KMS-11 (cell line): ENCODE data around the gene CACNA2D3.

ENCODE experiments used
- H2AFZ ChIP-seq: fragments of 200-600 bp; sonication (generic); 2 replicates; pipeline ENCODE4 v1.6.1; 2016; ENCODE audit warnings: antibody characterized with exemption, mixed run types, low read depth
- H3K27ac ChIP-seq: fragments of 200-600 bp; sonication (generic); 2 replicates; pipeline ENCODE4 v1.6.1; 2016; ENCODE audit warnings: mild to moderate bottlenecking, mixed run types
- H3K27me3 ChIP-seq: fragments of 200-600 bp; sonication (generic); 2 replicates; pipeline ENCODE4 v1.6.1; 2017; ENCODE audit warnings: mild to moderate bottlenecking, low read depth, mixed run types, moderate library complexity; ENCODE audit not compliant: insufficient read depth
- H3K36me3 ChIP-seq: fragments of 200-600 bp; sonication (generic); 2 replicates; pipeline ENCODE4 v1.6.1; 2017; ENCODE audit warnings: mild to moderate bottlenecking, mixed run types; ENCODE audit not compliant: insufficient read depth
- H3K4me1 ChIP-seq: fragments of 200-600 bp; sonication (generic); 2 replicates; pipeline ENCODE4 v1.6.1; 2016; ENCODE audit warnings: mild to moderate bottlenecking, low read depth, mixed run types; ENCODE audit not compliant: poor library complexity, severe bottlenecking
- H3K4me2 ChIP-seq: fragments of 200-600 bp; sonication (generic); 2 replicates; pipeline ENCODE4 v1.7.0; 2016; ENCODE audit warnings: mild to moderate bottlenecking, mixed run types
- H3K4me3 ChIP-seq: fragments of 200-600 bp; sonication (generic); IDR thresholded peaks from 2 replicates; pipeline ENCODE4 v1.6.1; 2017; ENCODE audit warnings: low read depth, low read length, mixed read lengths; ENCODE audit not compliant: insufficient read depth
- H3K79me2 ChIP-seq: fragments of 200-600 bp; sonication (generic); 2 replicates; pipeline ENCODE4 v1.6.1; 2016; ENCODE audit warnings: low read depth, mixed run types; ENCODE audit not compliant: insufficient read depth
- H3K9ac ChIP-seq: fragments of 200-600 bp; sonication (generic); 2 replicates; pipeline ENCODE4 v1.6.1; 2016; ENCODE audit warnings: mild to moderate bottlenecking, mixed run types
- H4K20me1 ChIP-seq: fragments of 200-600 bp; sonication (generic); 2 replicates; pipeline ENCODE4 v1.6.1; 2016; ENCODE audit warnings: mild to moderate bottlenecking, mixed run types; ENCODE audit not compliant: insufficient read depth
- CTCF ChIP-seq: fragments of 200-600 bp; sonication (generic); conservative IDR thresholded peaks from 2 replicates; pipeline ENCODE4 v1.6.1; 2017; ENCODE audit warnings: low read depth, mild to moderate bottlenecking, antibody characterized with exemption, low read length, moderate library complexity, mixed read lengths

Gene CACNA2D3

GRCh38 chr3:54376142-54376807 is 253.9 kb downstream of the CACNA2D3 start:
- Histone ChIP-seq H3K79me2 (no peaks in the 10 kb centered on the region), H3K4me2 (no peak overlapping the region), H3K9ac (no peak overlapping the region), H3K4me3 (no peak overlapping the region), H2AFZ (no peak overlapping the region), H3K27me3 (no peaks in the 10 kb centered on the region), H4K20me1 (no peaks in the 10 kb centered on the region), H3K4me1 (no peaks in the 10 kb centered on the region), H3K27ac (no peak overlapping the region), H3K36me3 (no peaks in the 10 kb centered on the region)
- TF ChIP-seq CTCF, result no peak

- Histone ChIP-seq H3K4me2 (no peak overlapping the region), H3K4me3 (no peak overlapping the region), H3K36me3 (no peaks in the 10 kb centered on the region), H3K9ac (no peak overlapping the region), H3K79me2 (no peaks in the 10 kb centered on the region), H3K27me3 (no peaks in the 10 kb centered on the region), H2AFZ (no peak overlapping the region), H3K27ac (no peak overlapping the region), H4K20me1 (no peaks in the 10 kb centered on the region), H3K4me1 (no peaks in the 10 kb centered on the region)
- TF ChIP-seq CTCF, result no peak
Measured at GRCh38 chr3:54376939-54377578, 254.7 kb downstream of the CACNA2D3 start.

GRCh38 chr3:54378184-54378583 is 255.8 kb downstream of the CACNA2D3 start:
- no peak for TF ChIP-seq CTCF
- no peak overlapping the region for H3K9ac ChIP-seq
- H3K4me1 ChIP-seq, result no peaks in the 10 kb centered on the region
- no peak overlapping the region for H3K27ac ChIP-seq
- H3K36me3 ChIP-seq, result no peaks in the 10 kb centered on the region
- H3K79me2 ChIP-seq, result no peaks in the 10 kb centered on the region
- H4K20me1 ChIP-seq, result no peaks in the 10 kb centered on the region
- H3K27me3 ChIP-seq, result no peaks in the 10 kb centered on the region
- no peak overlapping the region for H3K4me3 ChIP-seq
- H3K4me2 ChIP-seq, result no peak overlapping the region
- H2AFZ ChIP-seq, result no peak overlapping the region

- Histone ChIP-seq H2AFZ (no peak overlapping the region), H3K36me3 (no peaks in the 10 kb centered on the region), H3K79me2 (no peaks in the 10 kb centered on the region), H4K20me1 (no peaks in the 10 kb centered on the region), H3K4me2 (no peak overlapping the region), H3K4me1 (no peaks in the 10 kb centered on the region), H3K27me3 (no peaks in the 10 kb centered on the region), H3K4me3 (no peak overlapping the region), H3K27ac (no peak overlapping the region), H3K9ac (no peak overlapping the region)
- no peak for TF ChIP-seq CTCF
Measured at GRCh38 chr3:54384279-54384678, 261.9 kb downstream of the CACNA2D3 start.
